Skin epidermis (tissue), 12 donors: Measurements from ENCODE around the gene MRPL36.
"Not testable (repeated sequence)": the region's sequence is repeated elsewhere in the genome, so short reads cannot be mapped to it uniquely, and the experiment has no call there.

Experiments used
- H3K27ac ChIP-seq, 21 experiments: fragments of 200-600 bp; sonication (generic) in 11 of 21; one replicate each; pipeline ENCODE4 v1.5.0; 2020; ENCODE audit warnings: mild to moderate bottlenecking in 3 of 21, inconsistent platforms in 2 of 21, moderate library complexity in 2 of 21
- H3K4me3 ChIP-seq, 7 experiments: fragments of 200-600 bp; sonication (generic) in 2 of 7; one replicate each; pipeline ENCODE4 v1.5.0; 2020; ENCODE audit warnings: inconsistent platforms in 2 of 7, mild to moderate bottlenecking in 2 of 7, moderate library complexity in 1 of 7

MRPL36 gene

DNA sequence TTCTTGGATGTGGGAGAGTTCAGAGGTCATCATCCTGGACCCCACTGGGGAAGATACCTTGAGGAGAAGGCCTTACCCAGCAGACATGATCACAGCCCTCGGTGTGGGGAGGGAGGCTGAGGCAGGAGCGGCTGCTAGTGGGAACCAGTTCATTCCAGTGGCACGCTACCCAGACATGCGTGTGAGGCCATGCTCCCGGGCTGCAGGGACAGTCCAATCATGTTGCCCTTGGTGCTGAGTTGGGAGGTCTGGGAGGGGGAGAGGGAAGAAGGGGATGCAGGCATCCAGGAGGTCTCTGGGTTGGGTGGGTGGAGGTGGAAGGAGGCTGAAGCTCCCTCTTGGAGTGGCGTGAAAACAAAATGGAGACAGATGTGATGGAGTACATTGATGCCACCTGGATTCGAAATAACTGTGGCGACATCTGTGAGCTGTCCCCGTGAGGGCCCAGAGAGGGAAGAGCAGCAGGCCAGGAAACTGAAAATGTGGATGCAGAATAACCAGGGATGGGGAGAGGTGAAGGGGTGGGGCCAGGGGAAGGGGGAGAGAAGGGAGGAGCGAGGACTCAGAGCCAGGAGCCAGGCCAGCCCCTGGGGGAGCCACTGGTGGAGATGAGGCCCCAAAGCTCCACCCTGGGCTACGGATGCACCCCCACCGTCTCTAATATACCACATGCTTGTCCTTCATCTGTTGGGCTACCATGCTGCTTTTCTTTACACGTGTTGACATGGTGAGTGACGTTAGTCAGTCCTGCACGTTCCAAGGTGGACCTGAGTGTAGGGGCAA lies 17.8 kb upstream of the MRPL36 start:
- no peak overlapping the region for H3K4me3 ChIP-seq
- H3K27ac ChIP-seq = no peak overlapping the region

DNA sequence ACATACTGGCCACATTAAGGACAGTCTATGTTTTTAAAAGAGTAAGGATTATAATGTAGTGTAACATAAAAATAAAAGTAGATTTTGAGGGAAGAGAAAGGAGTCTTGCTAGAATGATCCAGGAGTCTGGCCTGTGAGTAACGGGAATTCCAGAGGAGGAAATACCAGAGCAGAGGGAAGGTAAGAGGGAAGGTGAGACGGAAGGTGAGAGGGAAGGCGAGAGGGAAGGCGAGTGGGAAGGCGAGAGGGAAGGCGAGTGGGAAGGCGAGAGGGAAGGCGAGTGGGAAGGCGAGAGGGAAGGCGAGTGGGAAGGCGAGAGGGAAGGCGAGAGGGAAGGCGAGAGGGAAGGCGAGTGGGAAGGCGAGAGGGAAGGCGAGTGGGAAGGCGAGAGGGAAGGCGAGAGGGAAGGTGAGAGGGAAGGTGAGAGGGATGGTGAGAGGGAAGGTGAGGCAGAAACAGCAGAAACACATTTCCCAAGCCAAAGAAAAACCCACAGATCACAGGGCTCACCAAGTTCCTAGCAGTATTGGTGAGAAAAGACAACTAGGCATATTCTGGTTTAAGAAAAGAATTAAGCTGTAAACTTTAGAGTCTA lies 17.0 kb upstream of the MRPL36 start:
- not testable (repeated sequence) for H3K4me3 ChIP-seq, H3K27ac ChIP-seq

DNA sequence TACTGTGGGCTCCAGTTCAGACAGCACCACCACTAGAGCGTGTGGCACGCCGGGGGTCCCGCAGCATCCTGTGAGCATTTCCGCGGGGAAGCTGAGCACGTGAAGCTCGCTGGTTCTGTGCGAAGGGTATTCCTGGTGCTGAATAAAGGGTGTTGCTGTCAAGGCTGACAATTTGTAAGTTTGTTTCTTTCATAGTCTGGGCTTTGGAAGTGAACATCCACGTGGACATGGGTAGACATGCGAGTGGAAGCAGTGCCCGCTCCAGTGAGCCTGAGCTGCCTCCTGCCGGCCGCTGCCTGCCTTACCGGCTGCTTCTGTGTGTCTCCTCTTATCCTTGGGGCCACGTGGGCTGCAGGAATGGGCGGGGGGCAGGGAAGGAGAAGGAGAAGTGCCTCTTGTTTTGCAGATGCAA lies 16.2 kb upstream of the MRPL36 start:
- no peak overlapping the region for H3K4me3 ChIP-seq
- H3K27ac ChIP-seq = no peak overlapping the region

DNA sequence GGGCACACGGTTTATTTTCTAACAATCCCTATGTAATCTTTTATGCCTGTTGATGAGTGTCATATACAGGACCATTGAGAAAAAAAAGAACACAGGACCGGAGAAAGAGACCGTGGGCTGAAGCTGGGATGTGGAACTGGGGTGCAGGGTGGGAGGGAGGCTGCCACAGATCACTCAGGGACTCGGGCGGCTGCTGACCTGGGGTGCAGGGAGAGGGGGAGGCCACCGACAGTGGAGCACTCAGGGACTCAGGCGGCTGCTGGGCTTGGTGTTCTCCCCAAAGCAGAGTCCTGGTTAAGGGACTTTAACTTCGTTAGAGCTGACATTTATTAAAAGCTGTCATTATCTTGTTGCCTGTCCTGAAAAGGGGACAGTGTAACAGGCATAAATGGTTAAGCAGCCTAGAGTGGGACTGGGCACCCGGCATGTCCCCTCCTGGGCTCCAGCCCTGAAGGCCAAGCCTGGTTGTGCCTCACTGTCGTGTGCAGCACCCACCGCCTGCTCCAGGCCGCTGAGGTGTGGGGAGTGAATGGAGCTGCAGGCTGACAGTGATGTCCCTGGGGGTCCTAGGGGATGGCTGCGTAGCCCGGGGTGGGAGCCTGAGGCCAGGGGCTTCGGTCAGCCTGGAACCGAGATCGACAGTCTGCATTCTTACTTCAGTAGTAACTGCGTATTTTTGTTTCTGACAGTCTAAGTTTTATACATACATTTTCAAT lies 15.6 kb upstream of the MRPL36 start:
- Histone ChIP-seq H3K27ac (no peak overlapping the region), H3K4me3 (no peak overlapping the region)

DNA sequence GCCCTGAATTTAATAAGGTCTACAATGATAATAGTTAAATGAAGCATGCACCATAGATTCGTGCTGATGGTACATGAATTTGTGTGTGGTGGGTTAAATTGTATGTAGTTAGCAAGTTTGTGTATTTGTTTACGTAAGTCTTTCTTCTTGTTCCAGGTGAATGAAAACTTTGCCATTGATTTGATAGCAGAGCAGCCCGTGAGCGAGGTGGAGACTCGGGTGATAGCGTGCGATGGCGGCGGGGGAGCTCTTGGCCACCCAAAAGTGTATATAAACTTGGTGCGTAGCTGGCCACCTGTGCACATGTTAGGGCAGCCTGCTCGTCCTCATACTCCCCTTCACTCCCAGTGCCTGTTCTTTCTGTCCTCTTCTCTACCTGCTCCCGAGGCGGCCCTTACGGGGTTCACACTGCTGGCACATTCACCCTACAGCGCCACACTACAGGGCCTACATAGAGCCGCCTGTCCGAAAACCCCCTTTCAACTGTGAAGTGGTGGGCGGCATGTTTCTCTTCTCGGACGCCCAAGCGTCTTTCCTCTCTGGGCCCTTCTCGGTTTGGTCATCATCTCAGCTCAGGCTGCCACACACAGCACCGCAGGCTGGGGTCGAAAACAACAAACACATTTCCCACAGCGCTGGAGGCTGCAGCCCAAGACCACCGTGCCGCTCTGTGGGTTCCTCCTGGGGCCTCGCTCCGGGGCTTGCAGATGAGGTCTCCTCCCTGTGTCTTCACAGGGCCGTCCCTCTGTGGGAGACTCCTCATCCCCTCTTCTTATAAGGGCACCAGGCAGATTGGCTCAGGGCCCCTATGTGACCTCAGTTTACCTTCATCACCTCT lies 14.8 kb upstream of the MRPL36 start:
- Histone ChIP-seq H3K4me3 (no peak overlapping the region), H3K27ac (no peak overlapping the region)

DNA sequence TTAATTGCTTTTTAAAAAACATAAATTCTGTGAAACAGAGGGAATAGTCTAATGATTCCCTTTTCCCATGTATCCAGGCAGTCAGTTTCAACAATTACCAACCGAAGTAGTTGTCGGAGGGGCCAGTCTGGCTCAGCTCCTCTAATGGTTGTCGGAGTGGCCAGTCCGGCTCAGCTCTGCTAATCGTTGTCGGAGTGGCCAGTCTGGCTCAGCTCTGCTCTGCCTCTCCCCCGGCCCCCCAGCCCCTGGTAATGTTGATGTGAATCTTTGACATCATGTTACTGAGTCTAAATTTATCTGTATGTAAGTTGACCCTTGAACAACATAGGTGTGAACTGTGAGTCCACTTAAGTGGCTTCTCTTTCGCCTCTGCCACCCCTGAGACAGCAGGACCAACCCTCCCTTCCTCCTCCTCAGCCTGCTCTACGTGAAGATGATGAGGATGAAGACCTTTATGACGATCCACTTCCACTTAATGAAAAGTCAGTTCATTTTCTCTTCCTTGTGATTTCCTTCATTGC lies 11.0 kb upstream of the MRPL36 start:
- Histone ChIP-seq H3K4me3 (no peak overlapping the region), H3K27ac (no peak overlapping the region)

DNA sequence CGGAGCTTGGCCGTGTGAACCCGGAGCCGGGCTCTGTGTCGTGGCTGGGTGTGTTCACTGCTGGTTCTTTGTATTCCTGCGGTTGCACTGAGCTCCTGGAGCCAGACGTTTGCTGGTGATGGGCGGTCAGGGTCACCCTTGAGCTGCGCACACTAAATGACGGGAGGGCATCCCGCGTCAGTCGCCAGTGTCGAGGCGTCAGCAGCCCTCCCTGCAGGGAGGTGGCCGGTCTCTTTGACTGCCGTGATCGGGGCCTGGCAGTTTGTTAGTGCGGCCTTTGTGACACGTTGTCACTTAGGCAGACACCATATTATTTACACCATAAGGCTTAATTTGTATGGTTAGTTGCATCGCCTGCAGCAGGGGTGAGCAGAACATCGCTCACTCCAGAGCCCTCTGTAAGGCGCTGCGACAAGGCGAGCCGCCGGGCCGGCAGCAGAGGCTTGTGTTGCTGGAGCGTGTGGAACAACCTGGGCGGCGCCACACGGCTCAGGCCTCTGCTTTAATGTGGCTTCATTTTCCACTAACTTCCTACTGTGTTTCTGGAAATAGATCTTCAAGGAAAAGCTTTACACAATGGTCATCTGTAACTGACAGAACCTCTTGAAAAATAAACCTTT lies 9.9 kb upstream of the MRPL36 start:
- Histone ChIP-seq H3K4me3 (no peak overlapping the region), H3K27ac (peak overlapping the region in 1 of 21 experiments; percentile 9)

DNA sequence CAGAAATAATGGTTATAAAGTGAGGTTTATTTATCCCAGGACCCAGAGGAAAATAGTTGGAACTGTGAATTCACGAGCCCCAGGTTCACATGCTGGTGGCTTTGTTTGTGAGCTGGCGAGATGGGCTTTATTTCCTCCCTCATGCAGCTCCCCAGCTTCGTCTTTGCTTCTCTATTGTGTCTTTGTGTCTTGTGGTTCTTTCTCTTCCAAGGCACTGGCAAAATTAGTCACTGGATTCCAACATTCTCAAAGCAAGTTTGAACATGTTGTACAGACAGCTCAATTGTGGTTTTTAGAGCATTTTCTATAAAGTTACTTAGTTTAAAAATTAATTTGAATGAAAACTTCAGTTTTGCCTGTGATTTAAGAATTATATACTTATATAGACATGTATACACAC lies 8.8 kb upstream of the MRPL36 start:
- peak overlapping the region in 6 of 21 experiments; percentile 4 to 49 (median 22) for H3K27ac ChIP-seq
- H3K4me3 ChIP-seq = no peak overlapping the region

DNA sequence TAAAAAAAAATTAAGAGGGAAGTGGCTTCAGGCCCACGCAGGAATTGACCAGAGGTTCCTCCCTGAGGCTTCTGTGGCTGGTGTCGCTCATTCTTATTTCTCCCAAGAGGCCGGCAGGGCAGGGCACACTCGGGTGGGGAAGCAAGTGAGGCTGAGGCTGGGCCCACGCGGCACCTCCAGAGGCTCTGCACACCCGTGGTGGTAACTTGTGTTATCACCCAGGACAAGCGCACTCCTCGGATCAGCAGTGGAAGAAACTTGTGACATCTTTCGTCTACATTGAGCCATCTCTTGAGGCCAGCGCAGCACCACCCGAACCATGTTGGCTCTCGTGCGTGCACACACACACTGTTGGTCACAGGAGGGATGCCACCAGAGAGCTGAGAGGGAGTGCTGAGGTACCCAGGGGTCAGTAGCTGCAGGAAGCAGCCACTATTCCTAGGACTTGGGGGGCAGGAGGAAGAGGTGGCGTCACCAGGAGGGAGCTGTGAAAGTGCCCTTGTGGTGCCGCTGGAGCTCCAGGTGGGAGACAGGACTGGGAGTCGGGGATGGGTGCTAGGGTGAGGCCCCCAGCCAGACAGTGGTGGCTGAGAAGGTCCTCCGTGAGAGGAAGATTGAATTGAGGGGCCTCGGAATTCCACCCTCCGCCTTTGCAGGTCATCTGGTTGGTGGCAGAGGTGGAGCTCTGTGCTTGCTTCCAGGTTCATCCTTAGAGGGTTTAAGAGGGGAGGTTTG lies 8.0 kb upstream of the MRPL36 start:
- Histone ChIP-seq H3K27ac (peak overlapping the region in 3 of 21 experiments; percentile 9 to 36 (median 23)), H3K4me3 (no peak overlapping the region)

DNA sequence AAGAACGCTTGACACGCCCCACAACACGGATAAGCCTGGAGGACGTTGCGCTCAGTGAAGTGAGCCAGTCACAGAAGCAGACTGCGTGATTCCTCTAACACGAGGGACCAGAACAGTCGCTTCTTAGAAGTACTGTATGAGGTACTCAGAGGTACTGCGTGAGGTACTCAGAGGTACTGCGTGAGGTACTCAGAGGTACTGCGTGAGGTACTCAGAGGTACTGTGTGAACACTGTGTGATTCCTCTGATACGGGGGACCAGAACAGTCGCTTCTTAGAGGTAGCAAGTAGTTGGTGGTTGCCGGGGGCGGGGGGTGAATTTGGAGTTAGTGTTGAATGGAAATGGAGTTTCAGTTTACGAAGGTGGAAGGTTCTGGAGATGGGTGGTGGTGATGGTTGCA lies 7.3 kb upstream of the MRPL36 start:
- no peak overlapping the region for H3K27ac ChIP-seq
- no peak overlapping the region for H3K4me3 ChIP-seq

DNA sequence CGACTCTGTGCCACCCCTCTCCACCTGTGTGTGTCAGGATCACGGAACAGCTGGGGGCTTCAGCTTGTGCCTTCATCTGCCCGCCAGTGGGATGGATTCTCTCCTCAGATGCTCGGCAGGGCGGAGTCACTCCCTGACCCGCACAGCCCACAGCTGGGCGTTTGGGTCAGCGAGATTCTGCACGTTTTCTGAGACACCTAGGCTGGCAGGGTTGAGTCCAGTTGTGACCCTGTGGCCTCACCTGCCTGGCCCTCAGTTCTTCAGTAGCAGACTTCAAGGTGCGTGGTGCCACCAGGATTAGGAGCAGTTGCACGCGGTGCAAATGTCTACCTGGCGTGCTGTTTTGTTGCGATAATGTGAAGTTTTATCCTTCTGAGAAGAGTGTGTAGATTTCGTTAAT lies 6.6 kb upstream of the MRPL36 start:
- no peak overlapping the region for H3K27ac ChIP-seq

DNA sequence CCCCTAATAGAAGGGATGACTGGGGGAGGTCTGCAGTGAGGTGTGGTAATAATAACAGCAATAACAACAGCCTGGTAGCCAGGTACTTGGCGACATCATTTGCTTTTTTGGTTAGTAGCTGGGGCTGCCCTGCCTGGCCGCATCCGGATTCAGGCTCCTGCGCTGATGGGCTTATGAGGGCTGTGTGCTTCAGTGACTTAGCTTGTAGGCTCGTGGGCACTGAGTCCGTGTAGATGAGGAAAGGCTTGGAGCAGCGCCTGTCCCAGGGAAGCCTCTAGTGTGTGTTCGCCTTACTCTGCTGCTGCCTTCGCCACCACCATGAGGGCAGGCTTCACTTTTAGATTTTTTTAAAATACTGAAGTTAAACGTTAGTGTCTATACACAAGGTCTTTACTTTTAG lies 6.1 kb upstream of the MRPL36 start:
- H3K4me3 ChIP-seq = no peak overlapping the region
- no peak overlapping the region for H3K27ac ChIP-seq

More for the DNA sequence above, 6.6 kb upstream of the MRPL36 start:
- H3K4me3 ChIP-seq = no peak overlapping the region

DNA sequence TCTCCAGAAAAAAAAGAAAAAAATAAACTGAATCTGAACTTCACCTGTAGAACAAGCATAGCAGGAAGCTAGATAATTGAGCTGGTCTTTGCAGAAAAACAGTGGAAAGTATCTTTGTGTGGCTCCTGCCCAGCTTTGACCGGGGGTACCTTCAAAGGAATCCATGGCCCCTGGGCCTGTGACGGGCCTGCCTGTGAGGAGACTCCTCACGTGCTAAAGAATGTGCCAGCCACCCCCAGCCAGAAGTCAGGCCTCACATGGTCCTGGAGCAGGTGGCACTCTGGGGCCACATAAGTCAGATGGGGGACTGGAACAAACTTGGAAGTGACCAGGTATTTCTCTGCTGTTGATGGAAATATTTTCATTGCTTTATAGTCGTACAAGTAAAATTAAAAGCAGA lies 5.7 kb upstream of the MRPL36 start:
- H3K27ac ChIP-seq = no peak overlapping the region

DNA sequence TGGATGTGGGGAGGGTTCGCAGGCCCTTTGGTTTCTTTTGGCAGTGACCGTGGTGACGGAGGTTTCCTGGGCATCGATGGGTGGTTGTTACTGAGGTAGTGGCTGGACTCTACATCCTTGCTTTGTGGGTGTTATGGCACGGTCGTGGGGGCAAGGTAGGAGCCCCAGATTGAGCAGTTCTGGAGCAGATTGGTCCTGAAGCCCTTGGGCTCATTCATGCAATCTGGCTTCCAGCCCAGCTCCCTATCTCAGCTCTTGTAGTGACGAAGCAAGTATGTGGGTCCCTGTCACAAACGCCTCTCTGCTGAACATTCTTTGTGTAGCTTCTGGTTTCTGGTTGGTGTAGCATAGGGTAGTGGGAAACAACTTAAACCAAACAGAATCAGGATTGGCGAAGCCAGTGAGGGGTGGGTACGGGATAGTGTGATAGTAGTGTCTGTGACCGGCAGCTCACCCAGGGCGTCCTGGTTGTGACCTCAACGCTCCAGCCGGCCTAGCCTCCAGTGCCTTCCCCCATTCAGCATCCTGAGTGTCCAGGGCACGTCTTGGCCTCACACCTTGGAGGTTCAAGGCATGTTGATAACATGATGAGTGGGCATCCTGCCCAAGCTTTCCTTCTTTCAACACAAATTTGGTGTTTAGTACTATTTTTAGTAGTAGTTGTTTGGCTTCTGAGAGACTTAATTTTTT lies 4.5 kb upstream of the MRPL36 start:
- no peak overlapping the region for H3K4me3 ChIP-seq
- no peak overlapping the region for H3K27ac ChIP-seq

More for the DNA sequence above, 5.7 kb upstream of the MRPL36 start:
- no peak overlapping the region for H3K4me3 ChIP-seq

DNA sequence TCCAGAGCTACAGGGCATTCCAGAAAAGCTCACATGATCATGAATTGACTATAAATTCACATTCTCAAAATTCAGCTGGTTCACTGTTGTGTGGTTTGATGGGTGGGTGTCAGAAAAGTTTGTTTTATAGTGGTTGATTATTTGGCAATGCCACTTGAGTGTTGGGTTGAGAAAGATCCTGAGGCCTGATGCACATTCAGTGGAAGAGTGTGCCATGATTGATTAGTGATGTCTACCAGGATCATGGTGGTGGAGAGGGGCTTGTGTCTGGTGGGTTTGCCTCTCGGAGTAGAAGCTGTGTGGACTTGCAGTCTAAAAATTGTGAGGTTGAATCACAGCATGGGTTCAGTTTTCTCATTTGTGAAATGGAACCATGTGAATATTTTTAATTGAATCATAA lies 3.6 kb upstream of the MRPL36 start:
- Histone ChIP-seq H3K4me3 (no peak overlapping the region), H3K27ac (no peak overlapping the region)

DNA sequence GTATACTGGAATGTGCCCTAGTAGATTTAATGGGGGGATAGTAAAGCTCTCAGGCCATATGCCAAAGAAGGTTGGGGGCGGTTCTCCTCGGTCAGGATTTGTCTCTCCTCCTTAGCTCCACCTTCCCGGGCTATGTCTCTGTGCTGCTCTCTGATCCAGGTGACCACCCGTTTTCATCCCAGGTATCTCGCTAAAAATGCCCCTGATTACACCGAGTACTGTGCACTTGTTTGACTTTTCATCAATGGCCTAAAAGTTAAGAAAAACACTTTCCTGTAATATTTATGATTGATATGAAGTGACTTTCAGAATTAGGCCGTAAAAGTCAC lies 2.3 kb upstream of the MRPL36 start:
- Histone ChIP-seq H3K4me3 (peak overlapping the region; percentile 50 to 98 (median 96)), H3K27ac (peak overlapping the region in 19 of 21 experiments; percentile 71 to 97 (median 92))

DNA sequence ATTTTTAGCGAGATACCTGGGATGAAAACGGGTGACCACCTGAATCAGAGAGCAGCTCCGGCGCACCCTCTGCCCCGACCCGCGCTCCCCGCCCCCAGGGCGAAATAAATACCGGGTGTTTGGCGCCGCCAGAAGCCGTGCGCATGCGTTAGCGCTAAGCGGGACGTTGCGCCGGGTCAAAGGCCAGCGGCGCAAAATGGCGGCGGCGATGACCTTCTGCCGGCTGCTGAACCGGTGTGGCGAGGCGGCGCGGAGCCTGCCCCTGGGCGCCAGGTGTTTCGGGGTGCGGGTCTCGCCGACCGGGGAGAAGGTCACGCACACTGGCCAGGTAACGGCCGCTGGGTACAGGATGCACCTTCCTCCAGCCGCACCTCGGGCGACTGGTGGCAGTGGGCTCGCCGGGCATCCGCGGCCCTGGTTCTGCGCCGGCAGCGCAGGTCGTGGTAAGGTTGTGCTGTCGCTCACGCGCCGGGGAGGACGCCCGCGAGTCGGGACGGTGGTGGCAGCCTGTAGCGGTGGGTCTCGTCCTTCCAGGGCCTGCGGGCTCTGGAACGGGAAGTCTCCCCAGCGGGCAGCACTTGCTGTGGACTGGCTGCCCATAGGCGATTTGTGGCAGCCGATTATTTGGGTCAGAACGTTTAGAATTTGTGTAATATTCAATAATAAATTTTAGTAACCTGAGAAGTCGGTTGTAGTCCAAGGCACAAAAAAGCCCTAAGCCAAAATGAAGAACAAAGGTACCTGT lies 1.8 kb upstream of the MRPL36 start, which contains the start of gene NDUFS6:
NDUFS6 (plus strand) TSS at position 186 of the 745 bp plus-strand sequence; CDS start at position 197, 11 bp downstream.
- peak within 1 kb of the TSS; percentile 50 to 98 (median 96) for H3K4me3 ChIP-seq
- peak within 1 kb of the TSS; percentile 49 to 97 (median 92) for H3K27ac ChIP-seq
